ENCODE results near the gene ACSM6. TPM values are rescaled to one million over a fixed set of nuclear protein-coding genes. Genes with fewer than 3 reads are reported as not detected.
"Not testable (repeated sequence)": the region's sequence is repeated elsewhere in the genome, so short reads cannot be mapped to it uniquely, and the experiment has no call there.

Gene ACSM6
- total RNA-seq, 4 donors from 2014 or later = not detected

DNA sequence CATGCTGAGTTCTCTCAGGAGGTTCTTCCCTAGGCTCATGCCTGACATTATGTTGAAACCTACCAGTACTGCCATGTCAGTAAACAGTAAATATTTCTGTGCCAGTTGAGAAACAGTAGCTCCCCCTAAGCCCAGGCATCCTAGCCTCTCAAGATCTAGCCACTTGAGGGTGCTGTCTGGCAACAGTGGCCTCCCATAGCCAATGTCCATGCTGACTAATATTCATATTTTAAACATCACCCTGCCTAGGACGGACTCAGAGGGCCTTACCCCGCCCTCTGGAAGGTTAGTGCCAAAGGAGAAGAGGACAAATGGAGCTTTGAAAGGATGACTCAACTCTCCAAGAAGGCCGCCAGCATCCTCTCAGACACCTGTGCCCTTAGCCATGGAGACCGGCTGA, 7.7 kb downstream of the ACSM6 start:
- no peaks in the 10 kb centered on the region for H3K27me3 ChIP-seq
- 72 to 82% methylated on average over 4 of the region's 4 CpGs for WGBS, 2 donors
- no peak for DNase-seq
- H3K27ac ChIP-seq = no peak overlapping the region
- no peaks in the 10 kb centered on the region for H3K9me3 ChIP-seq
- no peaks in the 10 kb centered on the region for H3K4me1 ChIP-seq
- intact Hi-C loops (cut with DNase I) = no loop called here
- no peaks in the 10 kb centered on the region for H3K36me3 ChIP-seq
- H3K4me3 ChIP-seq = no peak overlapping the region
- TF ChIP-seq, protein P1, sequence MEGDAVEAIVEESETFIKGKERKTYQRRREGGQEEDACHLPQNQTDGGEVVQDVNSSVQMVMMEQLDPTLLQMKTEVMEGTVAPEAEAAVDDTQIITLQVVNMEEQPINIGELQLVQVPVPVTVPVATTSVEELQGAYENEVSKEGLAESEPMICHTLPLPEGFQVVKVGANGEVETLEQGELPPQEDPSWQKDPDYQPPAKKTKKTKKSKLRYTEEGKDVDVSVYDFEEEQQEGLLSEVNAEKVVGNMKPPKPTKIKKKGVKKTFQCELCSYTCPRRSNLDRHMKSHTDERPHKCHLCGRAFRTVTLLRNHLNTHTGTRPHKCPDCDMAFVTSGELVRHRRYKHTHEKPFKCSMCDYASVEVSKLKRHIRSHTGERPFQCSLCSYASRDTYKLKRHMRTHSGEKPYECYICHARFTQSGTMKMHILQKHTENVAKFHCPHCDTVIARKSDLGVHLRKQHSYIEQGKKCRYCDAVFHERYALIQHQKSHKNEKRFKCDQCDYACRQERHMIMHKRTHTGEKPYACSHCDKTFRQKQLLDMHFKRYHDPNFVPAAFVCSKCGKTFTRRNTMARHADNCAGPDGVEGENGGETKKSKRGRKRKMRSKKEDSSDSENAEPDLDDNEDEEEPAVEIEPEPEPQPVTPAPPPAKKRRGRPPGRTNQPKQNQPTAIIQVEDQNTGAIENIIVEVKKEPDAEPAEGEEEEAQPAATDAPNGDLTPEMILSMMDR (IDR thresholded peaks at IDR 0.05) = peak in 1 of 6 experiments; percentile 25
- no peak for TF ChIP-seq POLR2A (IDR thresholded peaks at IDR 0.05)

DNA sequence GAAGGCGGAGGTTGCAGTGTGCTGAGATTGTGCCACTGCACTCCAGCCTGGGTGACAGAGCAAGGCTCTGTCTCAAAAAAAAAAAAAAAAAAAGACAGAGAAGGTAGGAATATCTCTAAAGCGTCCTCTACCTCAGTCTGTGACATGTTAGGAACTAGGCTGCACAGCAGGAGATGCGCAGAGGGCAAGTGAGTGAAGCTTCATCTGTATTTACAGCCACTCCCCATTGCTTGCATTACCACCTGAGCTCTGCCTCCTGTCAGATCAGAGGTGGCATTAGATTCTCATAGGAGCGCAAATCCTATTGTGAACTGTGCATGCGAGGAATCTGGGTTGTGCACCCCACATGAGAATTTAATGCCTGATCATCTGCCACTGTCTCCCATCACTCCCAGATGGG, 8.8 kb downstream of the ACSM6 start:
- intact Hi-C loops (cut with DNase I); H3K36me3 ChIP-seq; H3K4me1 ChIP-seq; H3K27me3 ChIP-seq; DNase-seq; H3K4me3 ChIP-seq; H3K9me3 ChIP-seq; H3K27ac ChIP-seq: not testable (repeated sequence)
- WGBS, 2 donors = 90 to 97% methylated on average over 5 of the region's 5 CpGs

DNA sequence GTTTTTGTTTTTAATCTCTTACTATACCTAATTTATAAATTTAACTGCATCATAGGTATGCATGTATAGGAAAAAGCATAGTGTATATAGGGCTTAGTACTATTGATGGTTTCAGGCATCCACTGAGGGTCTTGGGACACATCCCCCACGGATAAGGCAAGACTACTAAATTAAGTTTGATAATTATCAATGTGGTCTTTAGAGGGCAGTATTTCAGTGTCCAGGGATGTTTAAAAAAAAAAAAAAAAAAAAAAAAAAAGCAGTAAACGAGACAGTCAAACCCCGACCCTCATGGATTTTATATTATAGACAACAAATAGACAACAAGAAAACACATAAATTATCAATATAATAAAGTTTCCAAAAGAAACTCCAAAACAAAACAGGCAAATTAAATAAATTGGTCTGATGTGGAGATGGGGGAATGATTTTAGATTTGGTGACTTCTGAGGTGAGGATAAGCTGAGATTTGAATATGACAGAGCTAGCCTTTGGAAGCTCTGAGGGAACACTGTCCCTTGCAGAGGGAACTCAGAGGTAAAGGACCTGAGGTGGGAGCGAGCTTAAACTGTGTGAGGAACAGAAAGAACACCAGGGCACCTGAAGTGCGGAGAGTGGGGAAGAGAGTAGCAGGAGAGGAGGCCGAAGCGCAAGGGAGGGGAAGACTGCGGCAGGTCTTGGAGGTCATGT, 14.8 kb downstream of the ACSM6 start:
- 61 to 62% methylated on average over 8 of the region's 8 CpGs for WGBS, 2 donors
- DNase-seq = no peak
- H3K4me1 ChIP-seq = no peaks in the 10 kb centered on the region
- H3K9me3 ChIP-seq = no peaks in the 10 kb centered on the region
- no peak overlapping the region for H3K27ac ChIP-seq
- no peaks in the 10 kb centered on the region for H3K27me3 ChIP-seq
- intact Hi-C loops (cut with DNase I) = no loop called here
- H3K36me3 ChIP-seq = no peaks in the 10 kb centered on the region
- TF ChIP-seq, protein P1 (IDR thresholded peaks at IDR 0.05) = peak in 1 of 6 experiments; percentile 15
- no peak for TF ChIP-seq POLR2A (IDR thresholded peaks at IDR 0.05)
- H3K4me3 ChIP-seq = no peak overlapping the region

DNA sequence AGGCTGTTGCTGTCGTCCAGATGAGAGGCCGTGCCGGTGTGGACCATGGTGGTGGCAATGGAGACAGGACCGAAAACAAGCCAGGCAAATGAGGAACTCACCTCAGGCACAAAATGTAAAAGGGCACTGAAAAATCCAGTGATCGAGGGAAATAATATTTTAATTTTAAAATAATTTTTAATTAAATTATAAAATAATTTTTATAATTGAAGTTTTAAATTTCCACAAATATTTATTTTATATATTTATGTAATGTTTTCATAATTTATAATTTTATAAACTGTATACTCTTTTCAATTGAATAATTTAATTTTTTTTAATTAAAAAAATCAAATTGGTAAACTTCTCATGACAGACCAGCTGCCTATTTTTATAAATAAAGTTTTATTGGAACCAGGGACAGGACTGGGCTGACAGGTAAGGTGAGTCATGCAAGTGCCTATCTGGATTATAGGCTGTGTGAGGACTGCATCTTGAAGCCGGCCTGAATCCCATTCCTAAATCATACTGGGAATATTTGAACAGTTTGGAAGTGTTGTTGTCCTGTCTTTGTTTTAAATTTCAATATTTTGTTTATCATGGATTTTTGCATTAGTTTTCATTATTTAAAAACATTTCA, 15.6 kb downstream of the ACSM6 start:
- intact Hi-C loops (cut with DNase I) = no loop called here
- Histone ChIP-seq H3K9me3 (no peaks in the 10 kb centered on the region), H3K4me3 (no peak overlapping the region), H3K27ac (no peak overlapping the region), H3K4me1 (no peaks in the 10 kb centered on the region), H3K27me3 (no peaks in the 10 kb centered on the region), H3K36me3 (no peaks in the 10 kb centered on the region)
- WGBS, 2 donors = 91 to 92% methylated on average over 6 of the region's 6 CpGs
- no peak for TF ChIP-seq POLR2A (IDR thresholded peaks at IDR 0.05)
- TF ChIP-seq, protein P1 (IDR thresholded peaks at IDR 0.05) = no peak
- no peak for DNase-seq

DNA sequence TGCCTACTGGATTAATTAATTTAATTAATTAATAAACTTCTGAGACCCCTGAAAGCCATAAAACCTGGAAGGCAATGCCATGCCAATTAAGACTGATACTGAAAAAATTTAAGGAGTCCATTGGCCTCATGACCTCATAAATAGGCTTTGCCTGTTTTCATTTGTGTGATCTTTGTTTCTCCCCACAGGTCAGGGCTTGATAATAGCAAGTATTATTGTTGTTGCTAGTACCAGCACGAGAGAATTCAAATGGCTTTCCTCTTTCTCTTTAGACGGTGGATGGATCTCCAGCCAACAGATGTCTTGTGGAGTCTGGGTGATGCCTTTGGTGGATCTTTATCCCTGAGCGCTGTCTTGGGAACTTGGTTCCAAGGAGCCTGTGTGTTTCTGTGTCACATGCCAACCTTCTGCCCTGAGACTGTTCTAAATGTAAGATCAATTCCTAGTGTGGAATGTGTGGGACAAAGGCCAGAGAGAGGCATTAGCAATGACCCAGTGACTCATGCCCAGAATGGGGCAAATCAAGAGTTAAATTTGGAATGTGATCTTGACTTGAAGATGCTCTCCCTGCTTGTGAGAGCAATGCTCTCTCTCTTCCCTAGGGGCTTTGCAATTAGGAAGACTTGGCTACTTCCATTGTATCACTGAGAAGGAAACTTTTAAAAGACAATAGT, 17.7 kb downstream of the ACSM6 start:
- Histone ChIP-seq H3K27me3 (no peaks in the 10 kb centered on the region), H3K27ac (no peak overlapping the region), H3K36me3 (no peaks in the 10 kb centered on the region), H3K4me3 (no peak overlapping the region), H3K4me1 (no peaks in the 10 kb centered on the region), H3K9me3 (no peaks in the 10 kb centered on the region)
- intact Hi-C loops (cut with DNase I) = no loop called here
- TF ChIP-seq, protein P1 (IDR thresholded peaks at IDR 0.05) = no peak
- TF ChIP-seq POLR2A (IDR thresholded peaks at IDR 0.05) = no peak
- no peak for DNase-seq
- whole genome bisulfite sequencing, 2 donors = 45 to 61% methylated on average over 3 of the region's 3 CpGs
